Cardiac fibroblast (primary cell): ENCODE results near the gene ITGA2.

Experiments
- DNase-seq, 2 donors: peaks; one replicate each; pipeline versions ENCODE4 v3.0.0 to v3.0.0-alpha.2; 2010; ENCODE audit warnings: low read depth in 2 of 2
- H3K4me3 ChIP-seq, 2 donors: replicated peaks in 1 of 2; 1 replicate in 1 of 2; 2 replicates in 1 of 2; pipeline ENCODE4 v1.5.1; 2011; ENCODE audit warnings: low read depth in 2 of 2, low read length in 2 of 2, mild to moderate bottlenecking in 2 of 2, moderate library complexity in 1 of 2
- TF ChIP-seq, protein P1 (sequence below): IDR thresholded peaks from one replicate; pipeline ENCODE4 v1.5.1; 2011; ENCODE audit warnings: low read depth, mild to moderate bottlenecking, low read length, inconsistent platforms

Gene ITGA2

GRCh38 chr5:53130266-53130665 is 141.1 kb downstream of the ITGA2 start:
- H3K4me3 ChIP-seq, result no peak overlapping the region
- TF ChIP-seq, protein P1, sequence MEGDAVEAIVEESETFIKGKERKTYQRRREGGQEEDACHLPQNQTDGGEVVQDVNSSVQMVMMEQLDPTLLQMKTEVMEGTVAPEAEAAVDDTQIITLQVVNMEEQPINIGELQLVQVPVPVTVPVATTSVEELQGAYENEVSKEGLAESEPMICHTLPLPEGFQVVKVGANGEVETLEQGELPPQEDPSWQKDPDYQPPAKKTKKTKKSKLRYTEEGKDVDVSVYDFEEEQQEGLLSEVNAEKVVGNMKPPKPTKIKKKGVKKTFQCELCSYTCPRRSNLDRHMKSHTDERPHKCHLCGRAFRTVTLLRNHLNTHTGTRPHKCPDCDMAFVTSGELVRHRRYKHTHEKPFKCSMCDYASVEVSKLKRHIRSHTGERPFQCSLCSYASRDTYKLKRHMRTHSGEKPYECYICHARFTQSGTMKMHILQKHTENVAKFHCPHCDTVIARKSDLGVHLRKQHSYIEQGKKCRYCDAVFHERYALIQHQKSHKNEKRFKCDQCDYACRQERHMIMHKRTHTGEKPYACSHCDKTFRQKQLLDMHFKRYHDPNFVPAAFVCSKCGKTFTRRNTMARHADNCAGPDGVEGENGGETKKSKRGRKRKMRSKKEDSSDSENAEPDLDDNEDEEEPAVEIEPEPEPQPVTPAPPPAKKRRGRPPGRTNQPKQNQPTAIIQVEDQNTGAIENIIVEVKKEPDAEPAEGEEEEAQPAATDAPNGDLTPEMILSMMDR, result no peak
- peak; percentile 42 to 58 for DNase-seq

DNA sequence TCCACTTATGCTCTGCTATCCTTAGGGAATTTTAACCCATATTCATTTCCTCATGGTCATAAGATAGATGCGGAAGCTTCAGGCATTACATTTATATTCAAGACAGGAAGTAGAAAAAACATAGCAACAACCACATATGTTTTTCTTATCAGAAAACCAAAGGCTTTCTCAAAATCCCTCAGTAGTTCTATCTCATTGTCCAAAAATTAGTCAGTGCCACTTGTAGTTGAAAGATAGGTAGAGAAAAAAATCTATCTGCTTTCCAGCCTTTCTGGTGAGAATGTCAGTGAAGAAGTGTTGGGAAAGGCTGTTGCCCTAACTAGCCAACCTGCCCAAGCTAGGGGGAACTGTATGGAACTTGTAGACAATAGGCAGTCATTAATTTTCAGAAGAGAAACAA is 143.9 kb downstream of the ITGA2 start:
- TF ChIP-seq, protein P1, result no peak
- no peak for DNase-seq
- H3K4me3 ChIP-seq, result no peak overlapping the region
